Body of pancreas (tissue), 4 donors: ENCODE data around the gene SEL1L. TPM values are rescaled to one million over a fixed set of nuclear protein-coding genes. Genes with fewer than 3 reads are reported as not detected.
"Not testable (repeated sequence)": the region's sequence is repeated elsewhere in the genome, so short reads cannot be mapped to it uniquely, and the experiment has no call there.

Source experiments
- ATAC-seq: fragments of 150-250 bp; one replicate; pipeline ENCODE4 v1.9.1; 2016
- DNase-seq, 4 donors: peaks; one replicate each; pipeline ENCODE4 v3.0.0-alpha.2; 2019
- H3K27ac ChIP-seq, 4 donors: fragments of 200-600 bp; sonication (generic); 1 replicate in 3 of 4; 2 replicates in 1 of 4; pipeline versions ENCODE4 v1.5.1 to v1.6.1; 2016 to 2019; ENCODE audit warnings: mild to moderate bottlenecking in 1 of 4, mixed read lengths in 1 of 4, moderate library complexity in 1 of 4
- H3K27me3 ChIP-seq, 2 donors: fragments of 200-600 bp; sonication (generic); one replicate each; pipeline ENCODE4 v1.6.0; 2016; ENCODE audit warnings: mild to moderate bottlenecking in 1 of 2
- H3K36me3 ChIP-seq, 2 donors: fragments of 200-600 bp; sonication (generic); replicated peaks in 1 of 2; 2 replicates each; pipeline ENCODE4 v1.5.1; 2016; ENCODE audit warnings: low read depth in 2 of 2; ENCODE audit not compliant: insufficient read depth in 1 of 2
- H3K4me1 ChIP-seq: fragments of 200-600 bp; sonication (generic); one replicate; pipeline ENCODE4 v1.6.0; 2016
- H3K4me3 ChIP-seq, 2 donors: fragments of 200-600 bp; sonication (generic); 1 replicate in 1 of 2; 2 replicates in 1 of 2; pipeline ENCODE4 v1.5.1; 2016 to 2019
- H3K9me3 ChIP-seq, 3 donors: fragments of 200-600 bp; sonication (generic); 1 replicate in 2 of 3; 2 replicates in 1 of 3; pipeline ENCODE4 v1.5.1; 2016
- POLR2A ChIP-seq, 3 donors: fragments of 450-650 bp; IDR thresholded peaks; one replicate each; pipeline ENCODE4 v1.6.1; 2016; ENCODE audit warnings: antibody characterized with exemption in 3 of 3, mild to moderate bottlenecking in 2 of 3
- WGBS, 2 donors: methylation state at CpG; one replicate each; pipeline ENCODE4 v1.1.5; 2017; 5-methylcytosine and 5-hydroxymethylcytosine counted together
- intact Hi-C: fragments of 100-400 bp; cut with DNase I; formaldehyde crosslinking; loops from one replicate; pipeline ENCODE4 v1.15.1; 2023
- total RNA-seq, 2 donors: library from RNA; depleted of rRNA; stranded (reverse); fragments of >200 nt; gene quantifications; one replicate each; pipeline ENCODE4 v1.1.0, GENCODE V29; 2016
- TF ChIP-seq, protein P1 (sequence below), 7 experiments: fragments of 450-650 bp in 4 of 7; fragments of 200-600 bp in 3 of 7; sonication (generic) in 3 of 7; IDR thresholded peaks; one replicate each; pipeline ENCODE4 v1.5.1; 2016 to 2019; ENCODE audit warnings: antibody characterized with exemption in 7 of 7

The SEL1L gene
- total RNA-seq, 2 donors from 2014 or later, result 183 to 268 TPM

- no peak overlapping the region for H3K4me3 ChIP-seq
- DNase-seq (no peak), ATAC-seq (no peak)
- no peaks in the 10 kb centered on the region for H3K9me3 ChIP-seq
- WGBS, 2 donors, result 81 to 91% methylated on average over 5 of the region's 5 CpGs
- intact Hi-C loops, result no loop called here
- no peaks in the 10 kb centered on the region for H3K27me3 ChIP-seq
- H3K4me1 ChIP-seq, result peaks cover 3% of the 10 kb centered on the region
- no peaks in the 10 kb centered on the region for H3K36me3 ChIP-seq
- TF ChIP-seq, protein P1, sequence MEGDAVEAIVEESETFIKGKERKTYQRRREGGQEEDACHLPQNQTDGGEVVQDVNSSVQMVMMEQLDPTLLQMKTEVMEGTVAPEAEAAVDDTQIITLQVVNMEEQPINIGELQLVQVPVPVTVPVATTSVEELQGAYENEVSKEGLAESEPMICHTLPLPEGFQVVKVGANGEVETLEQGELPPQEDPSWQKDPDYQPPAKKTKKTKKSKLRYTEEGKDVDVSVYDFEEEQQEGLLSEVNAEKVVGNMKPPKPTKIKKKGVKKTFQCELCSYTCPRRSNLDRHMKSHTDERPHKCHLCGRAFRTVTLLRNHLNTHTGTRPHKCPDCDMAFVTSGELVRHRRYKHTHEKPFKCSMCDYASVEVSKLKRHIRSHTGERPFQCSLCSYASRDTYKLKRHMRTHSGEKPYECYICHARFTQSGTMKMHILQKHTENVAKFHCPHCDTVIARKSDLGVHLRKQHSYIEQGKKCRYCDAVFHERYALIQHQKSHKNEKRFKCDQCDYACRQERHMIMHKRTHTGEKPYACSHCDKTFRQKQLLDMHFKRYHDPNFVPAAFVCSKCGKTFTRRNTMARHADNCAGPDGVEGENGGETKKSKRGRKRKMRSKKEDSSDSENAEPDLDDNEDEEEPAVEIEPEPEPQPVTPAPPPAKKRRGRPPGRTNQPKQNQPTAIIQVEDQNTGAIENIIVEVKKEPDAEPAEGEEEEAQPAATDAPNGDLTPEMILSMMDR (IDR thresholded peaks at IDR 0.05), result no peak
- no peak for TF ChIP-seq POLR2A (IDR thresholded peaks at IDR 0.05)
- H3K27ac ChIP-seq, result no peak overlapping the region
These were observed 103.4 kb downstream of the SEL1L start for GRCh38 chr14:81430235-81430634.

DNA sequence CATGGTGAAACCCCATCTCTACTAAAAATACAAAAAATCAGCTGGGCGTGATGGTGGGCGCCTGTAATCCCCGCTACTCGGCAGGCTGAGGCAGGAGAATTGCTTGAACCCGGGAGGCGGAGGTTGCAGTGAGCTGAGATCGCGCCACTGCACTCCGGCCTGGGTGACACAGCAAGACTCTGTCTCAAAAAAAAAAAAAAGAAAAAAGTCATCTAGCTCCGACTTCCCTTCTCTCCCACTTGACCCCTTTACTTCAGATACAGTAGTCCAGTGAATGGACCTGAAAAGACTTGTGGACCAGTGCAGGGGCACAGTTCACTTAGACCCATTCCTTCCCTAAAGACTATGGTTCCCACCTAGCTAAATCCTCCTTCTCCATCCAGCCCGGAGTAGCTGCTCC is 103.9 kb downstream of the SEL1L start:
- DNase-seq, H3K27me3 ChIP-seq, H3K27ac ChIP-seq, H3K4me3 ChIP-seq, intact Hi-C loops, H3K4me1 ChIP-seq, ATAC-seq, H3K36me3 ChIP-seq, H3K9me3 ChIP-seq: not testable (repeated sequence)
- 91 to 93% methylated on average over 11 of the region's 11 CpGs for WGBS, 2 donors

- Histone ChIP-seq H3K4me1 (no peaks in the 10 kb centered on the region), H3K4me3 (no peak overlapping the region), H3K27me3 (no peaks in the 10 kb centered on the region), H3K36me3 (no peaks in the 10 kb centered on the region), H3K9me3 (no peaks in the 10 kb centered on the region), H3K27ac (no peak overlapping the region)
- DNase-seq (no peak), ATAC-seq (no peak)
- TF ChIP-seq, protein P1 (IDR thresholded peaks at IDR 0.05), result no peak
- no peak for TF ChIP-seq POLR2A (IDR thresholded peaks at IDR 0.05)
- intact Hi-C loops, result no loop called here
- WGBS, 2 donors, result 89 to 95% methylated on average over 1 of the region's 1 CpG
These were observed 104.6 kb downstream of the SEL1L start for GRCh38 chr14:81429028-81429427.

GRCh38 chr14:81427348-81428058 is 106.2 kb downstream of the SEL1L start:
- no peak overlapping the region for H3K27ac ChIP-seq
- peak in 1 of 4 donors; percentile 24 for DNase-seq
- intact Hi-C loops, result no loop called here

DNA sequence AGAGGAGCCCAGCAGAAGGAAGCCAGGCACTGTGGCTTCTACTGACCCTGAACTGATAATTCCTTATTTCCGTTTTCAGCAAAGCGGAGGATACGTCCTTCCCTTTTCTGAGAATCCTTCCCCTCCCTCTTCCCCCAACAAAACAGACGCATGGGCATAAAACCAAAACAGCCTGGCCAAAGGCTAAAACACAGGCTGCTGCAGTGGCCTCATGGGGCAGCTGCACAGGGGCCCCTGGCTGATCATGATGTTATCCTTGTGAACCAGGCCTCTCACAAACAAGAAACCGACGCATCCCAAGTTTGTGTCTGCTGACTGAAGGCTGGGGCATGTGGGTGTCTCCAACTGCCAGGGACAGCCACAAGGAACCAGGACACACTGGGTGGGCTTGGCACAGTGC is 110.1 kb downstream of the SEL1L start:
- DNase-seq, result peak in 2 of 4 donors; percentile 14 to 33
- Histone ChIP-seq H3K4me3 (no peak overlapping the region), H3K27me3 (no peaks in the 10 kb centered on the region), H3K27ac (no peak overlapping the region), H3K4me1 (no peaks in the 10 kb centered on the region), H3K36me3 (no peaks in the 10 kb centered on the region), H3K9me3 (no peaks in the 10 kb centered on the region)
- intact Hi-C loops, result no loop called here
- TF ChIP-seq, protein P1 (IDR thresholded peaks at IDR 0.05), result no peak
- 64 to 69% methylated on average over 4 to 6 of the region's 6 CpGs for WGBS, 2 donors
- peak; percentile 40 for ATAC-seq

More at GRCh38 chr14:81427348-81428058, 106.2 kb downstream of the SEL1L start:
- Histone ChIP-seq H3K9me3 (no peaks in the 10 kb centered on the region), H3K4me1 (no peaks in the 10 kb centered on the region), H3K36me3 (no peaks in the 10 kb centered on the region), H3K27me3 (no peaks in the 10 kb centered on the region), H3K4me3 (no peak overlapping the region)
- no peak for TF ChIP-seq POLR2A (IDR thresholded peaks at IDR 0.05)
- TF ChIP-seq, protein P1 (IDR thresholded peaks at IDR 0.05), result no peak
- whole genome bisulfite sequencing, 2 donors, result 45% methylated on average over 7 to 8 of the region's 8 CpGs
- no peak for ATAC-seq

Other genes starting within 250 kb of the SEL1L start
- 10 to 100 TPM in 1 of 2 donors, 1 to 10 TPM in 1; 6.6 to 16.6 TPM for gene STON2, start 133.5 kb downstream of the SEL1L start, total RNA-seq